Inferior parietal cortex (tissue), 1 donor: Measurements from ENCODE around the gene B4GALT1.

Experiments used
- DNase-seq: peaks from one replicate; pipeline ENCODE4 v3.0.0-alpha.2; 2016; ENCODE audit errors: extremely low spot score

The B4GALT1 gene

GRCh38 chr9:33167084-33167971, at the start of gene B4GALT1:
TSS of gene B4GALT1 (minus strand) at chr9:33167336. CDS start at chr9:33167169, 167 bp downstream.
- peak; percentile 43 for DNase-seq

GRCh38 chr9:33211695-33212393, 44.7 kb upstream of the B4GALT1 start:
- no peak for DNase-seq

- DNase-seq: no peak
Measured at GRCh38 chr9:33210006-33210715, 43.0 kb upstream of the B4GALT1 start.

GRCh38 chr9:33209394-33209793, 42.3 kb upstream of the B4GALT1 start:
- DNase-seq: no peak

- no peak for DNase-seq
Measured at GRCh38 chr9:33202552-33203201, 35.5 kb upstream of the B4GALT1 start.

- no peak for DNase-seq
Measured at GRCh38 chr9:33202018-33202417, 34.9 kb upstream of the B4GALT1 start.

- DNase-seq: no peak
Measured at GRCh38 chr9:33198165-33198564, 31.0 kb upstream of the B4GALT1 start.

GRCh38 chr9:33197279-33198152, 30.4 kb upstream of the B4GALT1 start:
- no peak for DNase-seq

GRCh38 chr9:33196736-33197135, 29.6 kb upstream of the B4GALT1 start:
- DNase-seq: no peak

GRCh38 chr9:33193818-33194217, 26.7 kb upstream of the B4GALT1 start:
- no peak for DNase-seq

- no peak for DNase-seq
Measured at GRCh38 chr9:33192493-33193255, 25.5 kb upstream of the B4GALT1 start.

- no peak for DNase-seq
Measured at GRCh38 chr9:33190021-33190705, 23.0 kb upstream of the B4GALT1 start.

GRCh38 chr9:33189331-33189791, 22.2 kb upstream of the B4GALT1 start:
- DNase-seq: no peak

GRCh38 chr9:33188711-33189110, 21.6 kb upstream of the B4GALT1 start:
- DNase-seq: no peak

GRCh38 chr9:33187519-33188218, 20.5 kb upstream of the B4GALT1 start:
- DNase-seq: no peak

- no peak for DNase-seq
Measured at GRCh38 chr9:33186457-33187168, 19.5 kb upstream of the B4GALT1 start.

- DNase-seq: no peak
Measured at GRCh38 chr9:33185858-33186257, 18.7 kb upstream of the B4GALT1 start.

GRCh38 chr9:33185406-33185805, 18.3 kb upstream of the B4GALT1 start:
- no peak for DNase-seq
